ENCODE results near the gene ZSCAN5C.

- TF ChIP-seq CTCF (IDR thresholded peaks at IDR 0.05; ENCODE audit: insufficient read depth, low read depth, low read length) (no peak), EZH2 (IDR thresholded peaks at IDR 0.05; ENCODE audit: insufficient read depth, low read length) (no peak)
These were observed 9.6 kb downstream of the ZSCAN5C start for GRCh38 chr19:56211718-56212117.

Data from astrocyte (in vitro differentiated cells and primary cell).